PC-9 (cell line): ENCODE data around the gene LRRC28. TPM values are rescaled to one million over a fixed set of nuclear protein-coding genes. Genes with fewer than 3 reads are reported as not detected.

Experiments
- BruUV-seq: library from RNA; stranded (reverse); fragments of 400-500 nt; replicated peaks from 2 replicates; lab custom pipeline; 2021; lab: Mats Ljungman, UMichigan
- CTCF ChIA-PET: fragments of 300-600 bp; sonication (Branson Sonifier 250); formaldehyde crosslinking; loops from one replicate; lab custom pipeline; 2022; ENCODE audit warnings: antibody characterized with exemption; lab: Charles Lee
- POLR2A ChIA-PET: fragments of 300-600 bp; sonication (Branson Sonifier 250); formaldehyde crosslinking; loops from one replicate; lab custom pipeline; 2022; ENCODE audit warnings: antibody characterized with exemption; ENCODE audit not compliant: unreplicated experiment; lab: Charles Lee
- DNase-seq, 2 experiments: peaks; one replicate each; pipeline versions ENCODE4 v3.0.0 to v3.0.0-alpha.2; 2015 to 2022; ENCODE audit warnings: mixed read lengths in 1 of 2
- H2AFZ ChIP-seq: fragments of 200-600 bp; sonication (generic); 2 replicates; pipeline ENCODE4 v1.8.1; 2017; ENCODE audit warnings: antibody characterized with exemption
- H3F3A ChIP-seq: fragments of 200-600 bp; sonication (generic); 2 replicates; pipeline ENCODE4 v1.8.1; 2017; ENCODE audit warnings: antibody characterized with exemption, mild to moderate bottlenecking, low read depth; ENCODE audit not compliant: insufficient read depth
- H3K27ac ChIP-seq: fragments of 200-600 bp; sonication (generic); 2 replicates; pipeline ENCODE4 v1.6.1; 2016; ENCODE audit warnings: mixed run types
- H3K27me3 ChIP-seq: fragments of 200-600 bp; sonication (generic); 2 replicates; pipeline ENCODE4 v1.6.1; 2016; ENCODE audit warnings: low read depth, mixed run types; ENCODE audit not compliant: insufficient read depth
- H3K36me3 ChIP-seq: fragments of 200-600 bp; sonication (generic); 2 replicates; pipeline ENCODE4 v1.6.1; 2016; ENCODE audit warnings: low read depth, mixed run types
- H3K4me1 ChIP-seq: fragments of 200-600 bp; sonication (generic); replicated peaks from 2 replicates; pipeline ENCODE4 v1.6.1; 2016; ENCODE audit warnings: mixed run types; ENCODE audit not compliant: insufficient read depth
- H3K4me2 ChIP-seq: fragments of 200-600 bp; sonication (generic); 2 replicates; pipeline ENCODE4 v1.6.1; 2017; ENCODE audit warnings: mixed run types
- H3K4me3 ChIP-seq: fragments of 200-600 bp; sonication (generic); 2 replicates; pipeline ENCODE4 v1.6.1; 2016; ENCODE audit warnings: mixed run types
- H3K79me2 ChIP-seq: fragments of 200-600 bp; sonication (generic); 2 replicates; pipeline ENCODE4 v1.6.1; 2017; ENCODE audit warnings: low read depth, mixed run types
- H3K9me2 ChIP-seq: fragments of 200-600 bp; sonication (generic); 2 replicates; pipeline ENCODE4 v1.8.1; 2017; ENCODE audit warnings: mild to moderate bottlenecking; ENCODE audit not compliant: insufficient read depth
- H3K9me3 ChIP-seq: fragments of 200-600 bp; sonication (generic); 2 replicates; pipeline ENCODE4 v1.8.1; 2016; ENCODE audit warnings: low read depth; ENCODE audit not compliant: insufficient read depth
- H4K20me1 ChIP-seq: fragments of 200-600 bp; sonication (generic); 2 replicates; pipeline ENCODE4 v1.8.1; 2017; ENCODE audit not compliant: insufficient read depth
- EZH2 ChIP-seq: fragments of 200-600 bp; sonication (generic); IDR thresholded peaks from 2 replicates; pipeline ENCODE4 v1.8.0; 2017; ENCODE audit warnings: antibody characterized with exemption, low read depth
- intact Hi-C: fragments of 100-400 bp; cut with micrococcal nuclease; formaldehyde crosslinking; loops from one replicate; pipeline ENCODE4 v1.10.0; 2022; ENCODE audit not compliant: unreplicated experiment
- total RNA-seq: library from RNA; stranded (reverse); gene quantifications from 2 replicates; pipeline ENCODE4 v1.2.3, GENCODE V29; 2021
- TF ChIP-seq, protein P1 (sequence below): fragments of 200-600 bp; sonication (generic); conservative IDR thresholded peaks from 2 replicates; pipeline ENCODE4 v1.6.1; 2017; ENCODE audit warnings: mixed run types, antibody characterized with exemption, mild to moderate bottlenecking, moderate library complexity

The LRRC28 gene
- total RNA-seq, 1 experiment from 2014 or later: 13.5 TPM

DNA sequence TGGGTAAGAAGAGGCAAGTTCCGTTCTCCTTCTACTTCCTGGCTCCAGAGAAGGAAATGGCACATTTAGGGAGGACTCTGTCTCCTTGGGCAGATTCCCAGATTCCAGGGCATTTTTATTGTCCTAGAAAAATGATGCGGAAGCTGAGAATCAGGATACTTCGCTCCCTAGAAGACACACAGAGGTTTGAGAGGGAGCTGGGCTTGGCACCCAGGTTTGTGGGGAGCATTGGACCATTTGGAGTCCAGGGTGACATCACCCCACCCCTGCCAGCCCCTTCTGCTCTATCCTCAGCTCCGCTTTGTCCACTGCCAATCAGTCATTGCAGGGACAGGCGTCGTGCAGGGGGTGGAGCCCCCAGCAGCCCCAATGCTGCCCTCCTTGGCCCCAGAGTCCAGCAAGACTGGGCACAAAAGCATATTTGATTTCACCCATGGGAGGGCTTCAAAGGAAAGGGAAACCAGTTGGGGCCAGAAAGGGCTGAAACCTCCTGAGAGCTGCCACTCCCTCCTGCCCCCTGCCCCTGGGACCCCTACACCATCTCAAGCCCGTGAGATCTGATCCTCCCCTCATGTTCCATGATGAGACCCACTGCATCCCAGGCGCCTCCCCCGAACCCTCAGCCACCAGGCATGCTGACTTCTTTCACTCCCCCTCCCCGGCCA, 184.7 kb downstream of the LRRC28 start:
- TF ChIP-seq, protein P1, sequence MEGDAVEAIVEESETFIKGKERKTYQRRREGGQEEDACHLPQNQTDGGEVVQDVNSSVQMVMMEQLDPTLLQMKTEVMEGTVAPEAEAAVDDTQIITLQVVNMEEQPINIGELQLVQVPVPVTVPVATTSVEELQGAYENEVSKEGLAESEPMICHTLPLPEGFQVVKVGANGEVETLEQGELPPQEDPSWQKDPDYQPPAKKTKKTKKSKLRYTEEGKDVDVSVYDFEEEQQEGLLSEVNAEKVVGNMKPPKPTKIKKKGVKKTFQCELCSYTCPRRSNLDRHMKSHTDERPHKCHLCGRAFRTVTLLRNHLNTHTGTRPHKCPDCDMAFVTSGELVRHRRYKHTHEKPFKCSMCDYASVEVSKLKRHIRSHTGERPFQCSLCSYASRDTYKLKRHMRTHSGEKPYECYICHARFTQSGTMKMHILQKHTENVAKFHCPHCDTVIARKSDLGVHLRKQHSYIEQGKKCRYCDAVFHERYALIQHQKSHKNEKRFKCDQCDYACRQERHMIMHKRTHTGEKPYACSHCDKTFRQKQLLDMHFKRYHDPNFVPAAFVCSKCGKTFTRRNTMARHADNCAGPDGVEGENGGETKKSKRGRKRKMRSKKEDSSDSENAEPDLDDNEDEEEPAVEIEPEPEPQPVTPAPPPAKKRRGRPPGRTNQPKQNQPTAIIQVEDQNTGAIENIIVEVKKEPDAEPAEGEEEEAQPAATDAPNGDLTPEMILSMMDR: no peak
- no peak for TF ChIP-seq EZH2
- peak overlapping the region; percentile 52; the same call in 1 of the 2 replicates for H3K4me3 ChIP-seq
- no peak overlapping the region for H2AFZ ChIP-seq
- BruUV-seq: TSS peak; percentile 95
- intact Hi-C loops: loop anchor here (2.0 to 5.0 kb wide), 2 partner anchors 51 to 131 kb away; partner anchors contain the start of gene MEF2A
- H3K36me3 ChIP-seq: no peaks in the 10 kb centered on the region
- no peaks in the 10 kb centered on the region for H3K79me2 ChIP-seq
- CTCF ChIA-PET: no interaction called here
- no peaks in the 10 kb centered on the region for H3K9me3 ChIP-seq
- no peaks in the 10 kb centered on the region; the same call in 1 of the 2 replicates for H3F3A ChIP-seq
- DNase-seq: no peak
- POLR2A ChIA-PET: interaction anchor here (0.6 kb wide), 1 partner anchor 51 kb away, joined by 8 read pairs; no protein-coding TSS in a partner anchor
- peak overlapping the region; percentile 52 for H3K27ac ChIP-seq
- no peaks in the 10 kb centered on the region for H3K9me2 ChIP-seq
- H3K4me1 ChIP-seq: peaks cover 32% of the 10 kb centered on the region
- no peaks in the 10 kb centered on the region for H4K20me1 ChIP-seq
- no peaks in the 10 kb centered on the region for H3K27me3 ChIP-seq
- H3K4me2 ChIP-seq: peak overlapping the region; percentile 77

DNA sequence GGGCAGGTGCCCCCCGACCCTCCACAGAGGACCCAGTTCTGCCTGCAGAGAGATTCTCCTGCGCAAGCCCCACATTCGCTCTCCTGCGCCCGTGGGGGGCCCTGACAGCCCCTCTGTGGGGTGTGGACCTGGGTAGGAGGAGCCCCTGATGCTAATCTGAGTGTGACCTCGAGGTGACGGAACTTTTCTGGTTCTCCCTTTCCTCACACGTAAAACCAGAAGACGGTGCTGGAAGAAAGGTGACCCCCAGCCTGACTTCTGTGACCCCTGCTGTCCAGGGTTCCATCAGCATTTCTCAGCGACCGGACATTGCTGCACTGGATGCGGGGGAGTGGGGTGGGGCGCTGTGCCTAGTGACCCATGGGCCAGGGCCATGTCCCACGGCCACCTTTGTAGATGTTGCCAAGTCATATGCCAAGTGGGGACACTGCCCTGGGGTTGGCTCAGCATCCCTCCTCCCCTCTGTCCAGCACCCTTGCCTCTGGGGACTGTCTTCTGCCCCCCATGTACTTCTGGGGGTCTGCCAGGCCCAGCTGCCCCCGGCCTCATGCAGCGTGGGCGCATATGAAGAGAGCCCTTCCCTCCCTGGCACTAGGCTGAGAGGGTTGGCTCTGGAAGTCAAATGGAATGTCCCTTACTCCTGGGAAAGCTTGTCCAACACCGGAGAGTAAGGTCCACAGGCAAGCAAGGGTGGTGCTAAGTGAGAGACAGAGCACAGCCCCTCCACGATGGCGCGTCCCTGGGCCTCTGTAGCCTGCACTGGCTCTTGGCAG, 185.4 kb downstream of the LRRC28 start:
- Histone ChIP-seq H3K36me3 (no peaks in the 10 kb centered on the region), H4K20me1 (no peaks in the 10 kb centered on the region), H3F3A (peaks cover 5% of the 10 kb centered on the region; the same call in 1 of the 2 replicates), H3K4me1 (peaks cover 39% of the 10 kb centered on the region), H3K79me2 (no peaks in the 10 kb centered on the region), H3K27ac (no peak overlapping the region), H3K27me3 (no peaks in the 10 kb centered on the region), H3K9me2 (no peaks in the 10 kb centered on the region), H3K4me2 (no peak overlapping the region), H3K4me3 (no peak overlapping the region), H3K9me3 (no peaks in the 10 kb centered on the region), H2AFZ (no peak overlapping the region)
- POLR2A ChIA-PET: interaction anchor here (0.6 kb wide), 1 partner anchor 51 kb away, joined by 8 read pairs; no protein-coding TSS in a partner anchor
- intact Hi-C loops: loop anchor here (5.0 kb wide), 1 partner anchor 131 kb away; the partner anchor contains the start of gene MEF2A
- no peak for DNase-seq
- TF ChIP-seq, protein P1: no peak
- no peak for TF ChIP-seq EZH2
- BruUV-seq: no TSS peak
- CTCF ChIA-PET: no interaction called here

DNA sequence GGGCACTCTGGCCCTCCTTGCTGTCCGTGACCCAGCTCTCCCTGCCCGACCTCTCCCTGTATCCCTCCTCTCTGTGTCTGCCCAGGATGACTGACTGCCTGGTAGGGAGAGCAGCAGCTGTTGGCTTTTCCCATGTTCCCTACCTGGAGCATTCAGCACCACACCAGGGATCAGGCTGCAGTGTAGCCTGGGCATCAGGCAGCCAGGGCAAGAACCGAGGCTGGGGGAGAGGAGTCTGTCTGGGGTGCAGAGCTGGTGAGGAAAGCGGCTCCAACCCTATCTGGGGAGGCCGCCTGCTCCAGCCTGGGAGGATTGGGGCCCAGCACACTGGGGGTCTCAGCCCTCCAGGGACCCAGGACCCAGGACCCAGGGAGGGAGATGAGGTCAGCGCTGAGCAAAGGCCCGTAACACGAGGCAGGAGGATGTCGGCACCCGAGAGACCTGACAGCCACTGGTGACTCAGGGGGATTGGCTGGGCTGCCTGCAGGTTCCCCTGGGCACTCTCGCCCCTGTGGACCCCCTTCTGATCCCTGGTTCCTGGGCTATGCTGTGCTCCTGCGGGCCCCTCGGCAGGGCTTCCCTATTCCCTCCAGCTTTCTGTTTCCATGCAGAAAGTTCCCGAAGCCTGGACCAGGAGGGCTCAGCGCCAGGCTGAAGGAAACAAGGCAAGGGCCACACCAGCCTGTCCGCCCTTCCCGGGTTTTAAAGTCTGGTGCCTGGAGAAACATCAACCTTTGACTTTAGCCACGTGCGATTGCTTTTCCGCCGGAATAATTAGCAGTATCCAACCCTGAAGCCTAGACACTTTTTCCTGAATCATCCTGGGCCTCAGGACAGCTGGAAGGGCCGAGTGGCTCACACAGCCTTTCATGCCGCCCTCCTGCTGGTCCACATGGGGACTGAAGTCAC, 186.3 kb downstream of the LRRC28 start:
- no peak for DNase-seq
- no peaks in the 10 kb centered on the region for H4K20me1 ChIP-seq
- H3K4me3 ChIP-seq: no peak overlapping the region
- H3K4me2 ChIP-seq: no peak overlapping the region
- peaks cover 48% of the 10 kb centered on the region for H3K4me1 ChIP-seq
- no peaks in the 10 kb centered on the region for H3K9me3 ChIP-seq
- no peaks in the 10 kb centered on the region for H3K36me3 ChIP-seq
- no peak for TF ChIP-seq EZH2
- TF ChIP-seq, protein P1: no peak
- H3K9me2 ChIP-seq: no peaks in the 10 kb centered on the region
- BruUV-seq: no TSS peak
- no peaks in the 10 kb centered on the region for H3K79me2 ChIP-seq
- no peak overlapping the region for H2AFZ ChIP-seq
- no peak overlapping the region for H3K27ac ChIP-seq
- POLR2A ChIA-PET: no interaction called here
- peaks cover 9% of the 10 kb centered on the region; the same call in 1 of the 2 replicates for H3F3A ChIP-seq
- H3K27me3 ChIP-seq: no peaks in the 10 kb centered on the region
- CTCF ChIA-PET: no interaction called here
- intact Hi-C loops: loop anchor here (5.0 kb wide), 1 partner anchor 130 kb away; the partner anchor contains the start of gene MEF2A
